Measurements from ENCODE around the gene CCDC68.

- TF ChIP-seq POLR2AphosphoS5 (IDR thresholded peaks at IDR 0.05; ENCODE audit: low read depth, low read length) (no peak), POLR2A (IDR thresholded peaks at IDR 0.05; ENCODE audit: low read depth, low read length) (no peak), TAF1 (IDR thresholded peaks at IDR 0.05; ENCODE audit: borderline replicate concordance, low read depth, low read length) (no peak)
These were observed 25.6 kb upstream of the CCDC68 start for GRCh38 chr18:54984908-54985307.
